ENCODE data around the gene LMF1. TPM values are rescaled to one million over a fixed set of nuclear protein-coding genes. Genes with fewer than 3 reads are reported as not detected.
A peak's percentile ranks its signal among the peaks of the same experiment; 100 is the strongest.

The LMF1 gene
- total and polyA plus RNA-seq, 2 of the 4 experiments (the other 2 are of a cell fraction) = 7.7 to 13.1 TPM

DNA sequence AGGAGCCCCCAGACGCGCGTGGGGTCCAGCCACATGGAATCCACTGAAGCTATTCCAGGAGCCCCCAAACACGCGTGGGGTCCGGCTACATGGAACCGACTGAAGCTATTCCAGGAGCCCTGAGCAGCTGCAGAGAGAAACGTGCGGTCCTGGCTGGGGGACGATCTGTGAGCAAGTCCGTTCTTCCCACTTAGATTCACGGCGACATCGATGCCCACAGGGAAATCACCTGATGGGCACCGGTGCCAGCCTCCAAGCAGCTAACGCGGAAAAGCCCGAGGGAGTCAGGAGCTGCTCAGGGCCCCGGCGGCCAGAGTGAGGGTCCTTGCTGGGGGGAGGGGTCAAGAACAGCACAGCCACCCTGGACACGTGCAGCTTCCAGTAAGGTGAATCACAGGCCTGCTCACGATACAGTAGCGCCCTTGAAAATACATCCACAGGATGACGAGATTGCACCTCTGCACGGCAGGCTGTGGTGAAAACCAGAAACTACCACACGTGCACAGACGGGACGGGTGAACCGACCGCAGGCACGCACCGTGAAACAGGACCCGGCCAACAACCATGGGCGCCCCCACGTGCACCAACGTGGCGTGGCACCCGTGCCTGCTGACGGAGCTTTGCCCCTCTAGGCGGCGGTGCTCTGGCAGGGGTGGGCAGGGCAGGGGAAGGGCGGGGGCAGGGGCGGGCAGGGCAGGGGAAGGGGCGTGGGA is 92.6 kb downstream of the LMF1 start:
- no peak overlapping the region for H2BK120ac ChIP-seq (ENCODE audit: low read depth, low read length)
- H2BK20ac ChIP-seq (ENCODE audit: low read depth, low read length) = no peak overlapping the region
- H4K5ac ChIP-seq (ENCODE audit: low read depth, low read length) = no peak overlapping the region
- H2AFZ ChIP-seq (replicated peaks; ENCODE audit: low read length, poor library complexity) = peak overlapping the region; percentile 32
- no peak overlapping the region for H3K14ac ChIP-seq (replicated peaks; ENCODE audit: low read depth, low read length)
- no peaks in the 10 kb centered on the region for H3K9me1 ChIP-seq (ENCODE audit: insufficient read depth, low read length)
- H3K79me1 ChIP-seq (ENCODE audit: low read depth in 1 of 2, low read length in 2 of 2) = no peaks in the 10 kb centered on the region
- BruUV-seq (replicated peaks) = no TSS peak
- peaks cover 3% of the 10 kb centered on the region; the same call in 1 of the 2 replicates for H3K36me3 ChIP-seq (ENCODE audit: control insufficient read depth, insufficient read depth, low read length)
- no peak overlapping the region for H3K4ac ChIP-seq (ENCODE audit: low read depth, low read length)
- POLR2A ChIA-PET (ENCODE audit: unreplicated experiment) = no interaction called here
- no peak overlapping the region for H3K18ac ChIP-seq (ENCODE audit: low read depth, low read length)
- H2BK15ac ChIP-seq (ENCODE audit: low read depth, low read length) = no peak overlapping the region
- H3K9ac ChIP-seq (ENCODE audit: low read depth, low read length) = no peak overlapping the region
- intact Hi-C loops (cut with micrococcal nuclease) = no loop called here
- H4K91ac ChIP-seq (ENCODE audit: insufficient read depth, low read depth, low read length) = no peak overlapping the region
- TF ChIP-seq, protein P1, sequence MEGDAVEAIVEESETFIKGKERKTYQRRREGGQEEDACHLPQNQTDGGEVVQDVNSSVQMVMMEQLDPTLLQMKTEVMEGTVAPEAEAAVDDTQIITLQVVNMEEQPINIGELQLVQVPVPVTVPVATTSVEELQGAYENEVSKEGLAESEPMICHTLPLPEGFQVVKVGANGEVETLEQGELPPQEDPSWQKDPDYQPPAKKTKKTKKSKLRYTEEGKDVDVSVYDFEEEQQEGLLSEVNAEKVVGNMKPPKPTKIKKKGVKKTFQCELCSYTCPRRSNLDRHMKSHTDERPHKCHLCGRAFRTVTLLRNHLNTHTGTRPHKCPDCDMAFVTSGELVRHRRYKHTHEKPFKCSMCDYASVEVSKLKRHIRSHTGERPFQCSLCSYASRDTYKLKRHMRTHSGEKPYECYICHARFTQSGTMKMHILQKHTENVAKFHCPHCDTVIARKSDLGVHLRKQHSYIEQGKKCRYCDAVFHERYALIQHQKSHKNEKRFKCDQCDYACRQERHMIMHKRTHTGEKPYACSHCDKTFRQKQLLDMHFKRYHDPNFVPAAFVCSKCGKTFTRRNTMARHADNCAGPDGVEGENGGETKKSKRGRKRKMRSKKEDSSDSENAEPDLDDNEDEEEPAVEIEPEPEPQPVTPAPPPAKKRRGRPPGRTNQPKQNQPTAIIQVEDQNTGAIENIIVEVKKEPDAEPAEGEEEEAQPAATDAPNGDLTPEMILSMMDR (conservative IDR thresholded peaks at IDR 0.05; ENCODE audit: low read depth, low read length) = peak; percentile 34
- peak; percentile 96 for TF ChIP-seq BHLHE40 (IDR thresholded peaks at IDR 0.05; ENCODE audit: low read depth, low read length)
- TF ChIP-seq MXI1 (IDR thresholded peaks at IDR 0.05; ENCODE audit: borderline replicate concordance, low read depth, low read length) = no peak
- TF ChIP-seq, protein P2, sequence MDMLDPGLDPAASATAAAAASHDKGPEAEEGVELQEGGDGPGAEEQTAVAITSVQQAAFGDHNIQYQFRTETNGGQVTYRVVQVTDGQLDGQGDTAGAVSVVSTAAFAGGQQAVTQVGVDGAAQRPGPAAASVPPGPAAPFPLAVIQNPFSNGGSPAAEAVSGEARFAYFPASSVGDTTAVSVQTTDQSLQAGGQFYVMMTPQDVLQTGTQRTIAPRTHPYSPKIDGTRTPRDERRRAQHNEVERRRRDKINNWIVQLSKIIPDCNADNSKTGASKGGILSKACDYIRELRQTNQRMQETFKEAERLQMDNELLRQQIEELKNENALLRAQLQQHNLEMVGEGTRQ (IDR thresholded peaks at IDR 0.05; ENCODE audit: low read depth, low read length) = 0 out of 2 replicates have a peak, but pooled peaks have one; percentile 22
- ATAC-seq (ENCODE audit: low read depth) (no peak), DNase-seq (peak; percentile 35)
- CTCF ChIA-PET = interaction anchor here (1.0 kb wide), 1 partner anchor 15 kb away, joined by 3 read pairs; no protein-coding TSS in a partner anchor
- no peaks in the 10 kb centered on the region for H3K9me3 ChIP-seq (ENCODE audit: control insufficient read depth, insufficient read depth, low read length)
- no peaks in the 10 kb centered on the region for H3K27me3 ChIP-seq (ENCODE audit: control insufficient read depth, insufficient read depth, low read length)
- no peak overlapping the region for H2AK5ac ChIP-seq (ENCODE audit: low read depth, low read length)
- H4K8ac ChIP-seq (ENCODE audit: low read depth in 2 of 2, low read length in 2 of 2) = no peak overlapping the region
- no peak overlapping the region for H3K4me2 ChIP-seq (ENCODE audit: low read depth, low read length)
- no peaks in the 10 kb centered on the region for H3K4me1 ChIP-seq (ENCODE audit: control insufficient read depth, insufficient read depth, low read length)
- H3K27ac ChIP-seq (ENCODE audit: insufficient read depth, low read length) = no peak overlapping the region
- no peak overlapping the region for H2AK9ac ChIP-seq (replicated peaks; ENCODE audit: low read depth, low read length, poor library complexity)
- no peak overlapping the region for H3K23ac ChIP-seq (ENCODE audit: low read depth, low read length)
- WGBS, 2 experiments (ENCODE audit: extremely low coverage in 2 of 2, insufficient read length in 1 of 2) = 81% methylated on average over 24 of the region's 44 CpGs; no CpG with 5 or more reads in 1 of the 2 experiments
- H3K4me3 ChIP-seq (ENCODE audit: insufficient read depth, low read depth, low read length) = no peak overlapping the region
- in situ Hi-C loops (cut with MboI; ENCODE audit: low sequenced_read_pairs) = no loop called here
- dilution Hi-C loops (cut with HindIII; ENCODE audit: low sequenced_read_pairs, unreplicated experiment) = no loop called here
- H3K56ac ChIP-seq (ENCODE audit: extremely low read depth, insufficient read depth, low read length) = no peak overlapping the region
- no peak overlapping the region for H2BK5ac ChIP-seq (ENCODE audit: low read depth, low read length, poor library complexity, severe bottlenecking)
- H4K20me1 ChIP-seq (ENCODE audit: insufficient read depth, low read length) = no peaks in the 10 kb centered on the region
